PC-3 (cell line): ENCODE measurements around the gene KRTAP19-2. TPM values are rescaled to one million over a fixed set of nuclear protein-coding genes. Genes with fewer than 3 reads are reported as not detected.

Experiments used
- ATAC-seq: fragments of 200-7000 bp; cut with Tn5 transposase; 2 replicates; pipeline ENCODE4 v1.9.1; 2020; ENCODE audit warnings: mild to moderate bottlenecking, moderate library complexity
- BruUV-seq: library from RNA; stranded (reverse); fragments of 400-500 nt; replicated peaks from 2 replicates; lab custom pipeline; 2021; lab: Mats Ljungman, UMichigan
- CTCF ChIA-PET: fragments of 300-600 bp; sonication (Branson Sonifier 250); formaldehyde crosslinking; loops from one replicate; lab custom pipeline; 2022; ENCODE audit warnings: antibody characterized with exemption; lab: Charles Lee
- POLR2A ChIA-PET: fragments of 300-600 bp; sonication (Branson Sonifier 250); formaldehyde crosslinking; loops from one replicate; lab custom pipeline; 2022; ENCODE audit warnings: antibody characterized with exemption; ENCODE audit not compliant: unreplicated experiment; lab: Charles Lee
- DNase-seq: peaks from one replicate; pipeline ENCODE4 v3.0.0-alpha.2; 2015
- H2AFZ ChIP-seq: fragments of 300-600 bp; sonication (generic); 2 replicates; pipeline ENCODE4 v1.6.0; 2016; ENCODE audit warnings: antibody characterized with exemption, low read length
- H3F3A ChIP-seq: fragments of 300-600 bp; sonication (generic); one replicate; pipeline ENCODE4 v1.6.0; 2017; ENCODE audit warnings: antibody characterized with exemption, low read length, control low read depth, mild to moderate bottlenecking; ENCODE audit not compliant: unreplicated experiment
- H3K27ac ChIP-seq: fragments of 300-600 bp; sonication (generic); 2 replicates; pipeline ENCODE4 v1.5.1; 2016; ENCODE audit warnings: mild to moderate bottlenecking, low read length
- H3K27me3 ChIP-seq: fragments of 300-600 bp; sonication (generic); 2 replicates; pipeline ENCODE4 v1.6.1; 2016; ENCODE audit warnings: low read length, mixed read lengths
- H3K36me3 ChIP-seq: fragments of 300-600 bp; sonication (generic); 2 replicates; pipeline ENCODE4 v1.6.1; 2016; ENCODE audit warnings: low read depth, mixed run types, low read length, mixed read lengths
- H3K4me1 ChIP-seq: fragments of 300-600 bp; sonication (generic); 2 replicates; pipeline ENCODE4 v1.5.1; 2016; ENCODE audit warnings: low read length; ENCODE audit not compliant: insufficient read depth
- H3K4me2 ChIP-seq: fragments of 300-600 bp; sonication (generic); 2 replicates; pipeline ENCODE4 v1.6.0; 2016; ENCODE audit warnings: low read length
- H3K4me3 ChIP-seq: fragments of 300-600 bp; sonication (generic); 2 replicates; pipeline ENCODE4 v1.5.1; 2016; ENCODE audit warnings: mild to moderate bottlenecking, low read length, mixed read lengths
- H3K79me2 ChIP-seq: fragments of 300-600 bp; sonication (generic); 2 replicates; pipeline ENCODE4 v1.6.1; 2017; ENCODE audit warnings: low read length, mixed read lengths
- H3K9ac ChIP-seq: fragments of 300-600 bp; sonication (generic); 2 replicates; pipeline ENCODE4 v1.6.0; 2016; ENCODE audit warnings: mild to moderate bottlenecking, low read length
- H3K9me2 ChIP-seq: fragments of 300-600 bp; sonication (generic); replicated peaks from 2 replicates; pipeline ENCODE4 v1.6.1; 2016; ENCODE audit warnings: mixed run types, low read length, mixed read lengths
- H3K9me3 ChIP-seq: fragments of 300-600 bp; sonication (generic); 2 replicates; pipeline ENCODE4 v1.6.1; 2016; ENCODE audit warnings: low read length, mixed read lengths
- H4K20me1 ChIP-seq: fragments of 300-600 bp; sonication (generic); 2 replicates; pipeline ENCODE4 v1.6.1; 2016; ENCODE audit warnings: low read length, mixed read lengths
- CTCF ChIP-seq: fragments of 300-600 bp; sonication (generic); conservative IDR thresholded peaks from 2 replicates; pipeline ENCODE4 v1.5.1; 2017; ENCODE audit warnings: antibody characterized with exemption, low read depth, mild to moderate bottlenecking, low read length
- EZH2 ChIP-seq: fragments of 300-600 bp; sonication (generic); IDR thresholded peaks from one replicate; pipeline ENCODE4 v1.6.1; 2017; ENCODE audit warnings: antibody characterized with exemption, mild to moderate bottlenecking, low read length; ENCODE audit not compliant: unreplicated experiment
- EZH2phosphoT487 ChIP-seq: fragments of 300-600 bp; sonication (generic); IDR thresholded peaks from 2 replicates; pipeline ENCODE4 v1.6.1; 2018; ENCODE audit warnings: mild to moderate bottlenecking, antibody characterized with exemption, low read length, borderline replicate concordance
- intact Hi-C: fragments of 100-400 bp; cut with micrococcal nuclease; formaldehyde crosslinking; loops from 2 replicates; pipeline ENCODE4 v1.9.0; 2023
- total RNA-seq: library from RNA; depleted of rRNA; stranded (reverse); fragments of >200 nt; gene quantifications from 2 replicates; pipeline ENCODE4 v1.2.3, GENCODE V29; 2014

The KRTAP19-2 gene
- total RNA-seq, 1 experiment from 2014 or later: not detected

- Histone ChIP-seq H3K27ac (no peak overlapping the region), H3K4me2 (no peak overlapping the region), H3K4me1 (no peaks in the 10 kb centered on the region), H2AFZ (no peak overlapping the region), H3K9ac (no peak overlapping the region), H3K9me3 (no peaks in the 10 kb centered on the region), H3K4me3 (no peak overlapping the region), H3K9me2 (0 out of 2 replicates have a peak, but pooled peaks cover 5% of the 10 kb centered on the region), H3K79me2 (no peaks in the 10 kb centered on the region), H3F3A (no peaks in the 10 kb centered on the region), H3K36me3 (no peaks in the 10 kb centered on the region), H3K27me3 (no peaks in the 10 kb centered on the region), H4K20me1 (no peaks in the 10 kb centered on the region)
- ChIA-PET POLR2A (no interaction called here), CTCF (no interaction called here)
- BruUV-seq: no TSS peak
- no peak for DNase-seq
- ATAC-seq: no peak
- intact Hi-C loops: no loop called here
- TF ChIP-seq CTCF (no peak), EZH2 (no peak), EZH2phosphoT487 (no peak)
Observed at GRCh38 chr21:30468900-30469714, 18.1 kb downstream of the KRTAP19-2 start.

- Histone ChIP-seq H3K4me1 (no peaks in the 10 kb centered on the region), H3K4me3 (no peak overlapping the region), H3F3A (no peaks in the 10 kb centered on the region), H3K9ac (no peak overlapping the region), H3K4me2 (no peak overlapping the region), H3K9me3 (no peaks in the 10 kb centered on the region), H3K79me2 (no peaks in the 10 kb centered on the region), H3K27ac (no peak overlapping the region), H2AFZ (no peak overlapping the region), H3K27me3 (no peaks in the 10 kb centered on the region), H3K36me3 (no peaks in the 10 kb centered on the region), H3K9me2 (no peaks in the 10 kb centered on the region), H4K20me1 (no peaks in the 10 kb centered on the region)
- peak; percentile 35; the same call in 1 of the 2 replicates for ATAC-seq
- peak; percentile 53 for DNase-seq
- ChIA-PET POLR2A (no interaction called here), CTCF (no interaction called here)
- no peak for TF ChIP-seq EZH2phosphoT487
- peak; percentile 79 for TF ChIP-seq CTCF
- no peak for TF ChIP-seq EZH2
- no TSS peak for BruUV-seq
- intact Hi-C loops: no loop called here
Observed at GRCh38 chr21:30463713-30464112, 23.5 kb downstream of the KRTAP19-2 start.

GRCh38 chr21:30448514-30448913, 38.7 kb downstream of the KRTAP19-2 start:
- Histone ChIP-seq H3K27me3 (peaks cover 25% of the 10 kb centered on the region; the same call in 1 of the 2 replicates), H3F3A (no peaks in the 10 kb centered on the region), H3K9me3 (no peaks in the 10 kb centered on the region), H3K4me2 (no peak overlapping the region), H2AFZ (no peak overlapping the region), H3K9ac (no peak overlapping the region), H3K9me2 (no peaks in the 10 kb centered on the region), H3K36me3 (no peaks in the 10 kb centered on the region), H3K4me1 (no peaks in the 10 kb centered on the region), H3K4me3 (no peak overlapping the region), H3K27ac (no peak overlapping the region), H3K79me2 (no peaks in the 10 kb centered on the region), H4K20me1 (no peaks in the 10 kb centered on the region)
- no peak for ATAC-seq
- BruUV-seq: no TSS peak
- no peak for DNase-seq
- POLR2A ChIA-PET: interaction anchor here (0.6 kb wide), 1 partner anchor 236 kb away, joined by 5 read pairs; no protein-coding TSS in a partner anchor
- TF ChIP-seq EZH2 (no peak), CTCF (no peak), EZH2phosphoT487 (no peak)
- intact Hi-C loops: no loop called here
- CTCF ChIA-PET: no interaction called here
